Rectal smooth muscle tissue (tissue), 1 donor: ENCODE data around the gene HSPB2.

Experiments used
- H3K27ac ChIP-seq: one replicate; pipeline ENCODE4 v1.7.0; 2013; ENCODE audit warnings: low read depth, low read length, inconsistent platforms
- H3K27me3 ChIP-seq: one replicate; pipeline ENCODE4 v1.7.0; 2013; ENCODE audit warnings: low read length; ENCODE audit not compliant: control insufficient read depth, insufficient read depth
- H3K36me3 ChIP-seq: one replicate; pipeline ENCODE4 v1.7.0; 2013; ENCODE audit warnings: low read length; ENCODE audit not compliant: control insufficient read depth, insufficient read depth
- H3K4me1 ChIP-seq: one replicate; pipeline ENCODE4 v1.7.0; 2013; ENCODE audit warnings: low read length; ENCODE audit not compliant: control insufficient read depth, insufficient read depth
- H3K4me3 ChIP-seq: one replicate; pipeline ENCODE4 v1.7.0; 2013; ENCODE audit warnings: low read length
- H3K9ac ChIP-seq: one replicate; pipeline ENCODE4 v1.7.0; 2013; ENCODE audit warnings: low read length

Gene HSPB2

GRCh38 chr11:111934306-111934705, 21.8 kb downstream of the HSPB2 start:
- Histone ChIP-seq H3K27me3 (no peaks in the 10 kb centered on the region), H3K36me3 (no peaks in the 10 kb centered on the region), H3K9ac (no peak overlapping the region), H3K27ac (no peak overlapping the region), H3K4me3 (no peak overlapping the region), H3K4me1 (peaks cover 22% of the 10 kb centered on the region)

DNA sequence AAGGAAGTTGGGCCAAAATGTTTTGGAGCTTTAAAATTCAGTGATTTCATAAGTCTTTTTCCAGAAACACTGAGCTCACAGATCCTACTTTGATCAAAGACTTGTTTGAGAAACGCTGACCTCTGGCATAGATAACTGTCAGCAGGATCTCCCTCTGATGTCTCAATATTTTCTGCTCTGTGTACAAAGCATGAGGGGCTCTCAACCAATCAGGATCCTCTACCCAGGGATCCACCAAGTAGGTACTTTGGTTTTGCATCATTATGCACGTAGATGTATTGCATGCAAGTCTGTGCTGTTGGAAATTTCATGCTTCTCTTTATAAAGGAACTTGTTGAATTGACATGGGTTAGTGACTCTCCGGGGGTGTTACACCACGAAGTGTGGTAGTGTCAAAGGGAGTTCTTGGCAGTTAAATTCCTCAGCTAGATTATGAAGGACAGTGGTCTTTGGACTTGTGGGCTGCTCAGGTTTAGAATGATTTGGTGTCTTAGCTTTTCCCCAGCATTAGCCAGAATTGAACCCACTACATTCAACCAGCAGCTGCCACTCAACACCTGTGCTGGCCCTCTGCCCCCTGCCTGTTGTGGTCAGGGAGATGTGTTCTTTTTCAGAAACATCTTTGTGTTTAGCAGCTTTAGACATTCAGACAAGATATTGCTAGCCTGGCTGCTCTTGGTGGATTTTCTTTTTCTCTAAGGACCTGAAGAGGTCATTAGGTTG, 22.9 kb downstream of the HSPB2 start:
- H3K4me1 ChIP-seq, result peaks cover 26% of the 10 kb centered on the region
- H3K4me3 ChIP-seq, result peak overlapping the region; percentile 18

DNA sequence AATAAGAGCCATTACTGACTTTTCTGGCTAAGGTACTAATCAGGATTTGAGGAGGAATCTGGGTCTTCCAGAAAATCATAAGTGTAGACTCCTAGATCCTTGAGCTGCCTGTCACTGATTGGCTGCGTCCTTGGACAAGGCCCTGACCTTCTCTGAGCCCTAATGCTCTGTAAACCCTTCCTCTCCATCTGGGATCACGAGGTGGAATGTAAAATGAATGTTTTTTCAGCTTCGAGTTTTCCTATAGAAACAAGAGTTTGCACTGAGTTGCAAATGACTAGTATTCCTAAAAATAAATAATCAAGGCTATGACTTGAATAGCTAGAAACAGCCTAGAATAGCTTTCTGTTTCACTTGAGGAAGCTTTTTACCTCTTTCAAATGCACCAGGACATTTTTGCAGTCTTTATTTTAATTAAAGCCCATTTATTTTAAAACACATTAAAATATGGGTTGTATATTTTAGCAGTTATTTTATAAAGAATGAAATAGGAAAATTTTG, 23.6 kb downstream of the HSPB2 start:
- Histone ChIP-seq H3K9ac (no peak overlapping the region), H3K4me3 (peak overlapping the region; percentile 81), H3K36me3 (no peaks in the 10 kb centered on the region), H3K4me1 (peaks cover 26% of the 10 kb centered on the region), H3K27ac (peak overlapping the region; percentile 87), H3K27me3 (no peaks in the 10 kb centered on the region)

More for the DNA sequence above, 22.9 kb downstream of the HSPB2 start:
- Histone ChIP-seq H3K27me3 (no peaks in the 10 kb centered on the region), H3K36me3 (no peaks in the 10 kb centered on the region), H3K27ac (peak overlapping the region; percentile 87), H3K9ac (no peak overlapping the region)

- Histone ChIP-seq H3K27me3 (no peaks in the 10 kb centered on the region), H3K4me1 (peaks cover 30% of the 10 kb centered on the region), H3K9ac (peak overlapping the region; percentile 21), H3K27ac (peak overlapping the region; percentile 87), H3K4me3 (peak overlapping the region; percentile 81), H3K36me3 (no peaks in the 10 kb centered on the region)
These were observed 24.9 kb downstream of the HSPB2 start for GRCh38 chr11:111937461-111937769.

- no peaks in the 10 kb centered on the region for H3K36me3 ChIP-seq
- H3K27me3 ChIP-seq, result no peaks in the 10 kb centered on the region
- peaks cover 30% of the 10 kb centered on the region for H3K4me1 ChIP-seq
- H3K9ac ChIP-seq, result no peak overlapping the region
- peak overlapping the region; percentile 87 for H3K27ac ChIP-seq
- peak overlapping the region; percentile 81 for H3K4me3 ChIP-seq
These were observed 25.3 kb downstream of the HSPB2 start for GRCh38 chr11:111937844-111938243.

GRCh38 chr11:111938687-111939160, 26.2 kb downstream of the HSPB2 start:
- no peaks in the 10 kb centered on the region for H3K36me3 ChIP-seq
- H3K27ac ChIP-seq, result peak overlapping the region; percentile 87
- peak overlapping the region; percentile 6 for H3K4me3 ChIP-seq
- H3K27me3 ChIP-seq, result no peaks in the 10 kb centered on the region
- H3K4me1 ChIP-seq, result peaks cover 30% of the 10 kb centered on the region
- H3K9ac ChIP-seq, result no peak overlapping the region

DNA sequence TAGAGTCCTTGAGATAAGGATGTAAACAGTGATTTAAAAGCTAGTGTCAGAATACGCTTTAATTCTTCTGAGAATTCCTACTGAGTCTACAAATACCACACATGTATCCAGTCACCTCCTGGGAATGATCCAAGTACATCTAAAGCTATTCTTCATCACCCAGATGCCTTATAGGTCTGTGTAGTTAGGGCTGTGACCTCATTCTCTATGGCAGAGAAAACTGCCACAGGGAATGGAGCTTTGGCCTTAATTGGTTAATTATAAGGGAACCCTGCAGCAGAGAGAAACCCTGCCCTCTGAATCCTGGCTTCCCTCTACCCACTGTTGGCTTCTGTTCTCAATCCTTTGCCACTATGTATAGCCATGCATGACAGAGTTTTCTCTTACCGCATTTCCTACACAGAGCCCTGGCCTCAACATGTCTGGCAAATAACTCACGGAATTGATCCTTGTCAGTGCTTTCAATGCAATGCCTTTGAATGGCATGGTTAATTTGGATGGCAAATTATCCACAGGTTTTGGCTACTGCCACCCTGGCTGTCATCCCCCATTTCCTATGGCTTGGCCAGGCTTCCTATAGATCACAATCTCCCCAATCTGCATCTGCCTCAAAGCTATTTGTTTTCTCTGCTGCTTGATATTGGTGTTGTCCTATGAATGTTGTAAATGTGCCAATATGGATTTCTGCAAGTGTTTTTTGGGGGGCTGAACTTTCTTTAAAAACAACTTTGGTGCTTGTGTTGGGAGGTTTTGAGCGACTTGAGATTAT, 27.5 kb downstream of the HSPB2 start:
- Histone ChIP-seq H3K27me3 (no peaks in the 10 kb centered on the region), H3K36me3 (no peaks in the 10 kb centered on the region), H3K4me3 (no peak overlapping the region), H3K27ac (peak overlapping the region; percentile 36), H3K4me1 (peaks cover 30% of the 10 kb centered on the region), H3K9ac (no peak overlapping the region)

DNA sequence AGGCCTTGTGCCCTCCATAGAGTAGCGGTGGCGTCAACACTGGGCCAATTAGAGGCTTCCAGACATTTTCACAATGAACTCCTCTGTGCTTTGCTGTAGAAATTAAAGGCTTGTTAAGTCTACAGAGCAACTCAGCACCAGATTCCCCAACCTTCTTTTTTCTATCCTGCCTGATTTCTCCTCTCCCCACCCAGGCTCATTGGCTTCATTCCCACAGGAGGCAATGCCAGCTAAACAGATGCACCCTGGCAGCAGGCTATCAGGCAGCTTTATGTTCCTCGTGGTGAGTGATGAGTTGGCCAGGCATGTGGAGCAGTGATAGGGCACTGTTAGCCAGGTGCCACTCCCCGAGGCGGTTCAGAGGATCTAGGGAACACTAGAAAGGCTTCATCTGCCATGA, 29.4 kb downstream of the HSPB2 start:
- Histone ChIP-seq H3K27ac (peak overlapping the region; percentile 50), H3K27me3 (no peaks in the 10 kb centered on the region), H3K4me3 (no peak overlapping the region), H3K9ac (no peak overlapping the region), H3K36me3 (no peaks in the 10 kb centered on the region), H3K4me1 (peaks cover 16% of the 10 kb centered on the region)

DNA sequence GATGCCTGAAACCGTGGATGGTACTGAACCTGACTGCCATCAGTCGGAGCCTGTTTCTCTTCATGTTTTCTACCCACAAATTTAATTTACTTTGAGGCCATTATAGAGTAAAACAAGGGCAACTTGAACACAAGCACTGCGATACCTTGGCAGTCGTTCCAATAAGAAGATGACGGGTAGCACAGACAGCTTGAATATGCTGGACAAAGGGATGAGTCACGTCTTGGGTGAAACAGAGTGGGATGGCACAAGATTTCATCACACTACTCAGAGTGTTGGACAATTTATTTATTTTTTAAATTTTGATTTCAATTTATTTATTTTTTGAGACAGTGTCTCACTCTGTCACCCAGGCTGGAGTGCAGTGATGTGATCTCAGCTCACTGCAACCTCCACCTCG, 30.3 kb downstream of the HSPB2 start:
- no peak overlapping the region for H3K27ac ChIP-seq
- H3K9ac ChIP-seq, result no peak overlapping the region
- no peaks in the 10 kb centered on the region for H3K27me3 ChIP-seq
- H3K36me3 ChIP-seq, result no peaks in the 10 kb centered on the region
- peaks cover 13% of the 10 kb centered on the region for H3K4me1 ChIP-seq
- H3K4me3 ChIP-seq, result no peak overlapping the region

DNA sequence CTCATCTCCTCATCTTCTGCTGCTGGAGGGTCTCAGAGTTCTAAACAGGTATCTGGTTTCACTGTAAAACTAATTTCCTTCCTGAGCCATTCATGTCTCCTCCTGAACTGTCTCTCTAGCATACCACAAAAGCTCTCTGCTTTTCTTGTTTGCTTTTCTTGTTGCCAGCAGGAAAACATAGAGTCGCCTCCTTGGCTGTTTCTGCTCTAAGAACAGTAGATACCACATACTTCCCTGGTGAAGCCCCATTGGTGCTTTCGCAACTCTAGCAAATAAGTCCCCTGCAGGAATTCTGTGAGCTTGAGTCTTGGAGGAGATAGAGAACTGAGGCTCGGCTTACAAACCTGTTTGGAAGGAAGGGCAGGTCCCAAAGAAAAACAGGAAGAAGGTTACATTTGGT, 31.6 kb downstream of the HSPB2 start:
- peaks cover 8% of the 10 kb centered on the region for H3K4me1 ChIP-seq
- H3K27ac ChIP-seq, result no peak overlapping the region
- no peak overlapping the region for H3K9ac ChIP-seq
- H3K4me3 ChIP-seq, result no peak overlapping the region
- no peaks in the 10 kb centered on the region for H3K27me3 ChIP-seq
- no peaks in the 10 kb centered on the region for H3K36me3 ChIP-seq

- no peak overlapping the region for H3K4me3 ChIP-seq
- no peaks in the 10 kb centered on the region for H3K27me3 ChIP-seq
- no peak overlapping the region for H3K9ac ChIP-seq
- H3K4me1 ChIP-seq, result peaks cover 8% of the 10 kb centered on the region
- H3K36me3 ChIP-seq, result no peaks in the 10 kb centered on the region
- H3K27ac ChIP-seq, result no peak overlapping the region
These were observed 32.1 kb downstream of the HSPB2 start for GRCh38 chr11:111944651-111945051.

DNA sequence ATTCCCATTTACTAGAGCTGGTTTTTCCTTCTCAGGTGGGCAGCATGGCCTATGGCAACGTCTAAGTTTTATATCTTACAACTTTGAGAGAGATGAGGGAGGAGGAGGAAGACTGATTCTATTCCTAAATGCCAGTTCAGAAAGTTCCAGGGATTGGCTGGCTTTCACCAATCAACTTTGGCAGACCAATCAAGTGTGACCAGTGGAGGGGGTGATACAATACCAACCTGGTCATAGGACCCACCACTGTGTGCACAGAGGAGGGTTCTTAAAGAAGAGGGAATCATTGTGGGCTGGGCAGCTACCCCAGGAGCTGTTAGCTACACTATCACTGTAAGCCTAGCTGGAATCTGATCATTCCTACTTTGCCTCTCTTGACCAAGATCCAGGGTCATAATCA, 32.7 kb downstream of the HSPB2 start:
- Histone ChIP-seq H3K27ac (no peak overlapping the region), H3K4me3 (no peak overlapping the region), H3K36me3 (no peaks in the 10 kb centered on the region), H3K9ac (no peak overlapping the region), H3K4me1 (peaks cover 4% of the 10 kb centered on the region), H3K27me3 (no peaks in the 10 kb centered on the region)
